SK-N-SH (cell line): ENCODE results near the gene HLA-DQA2. TPM values are rescaled to one million over a fixed set of nuclear protein-coding genes. Genes with fewer than 3 reads are reported as not detected.

Source experiments
- CTCF ChIA-PET: fragments of 300-600, 350-600 bp; formaldehyde crosslinking; extraction: SDS; loops from one replicate; lab custom pipeline; 2021; lab: Yijun Ruan, JAX
- POLR2A ChIA-PET: fragments of 350-600 bp; sonication (Branson Sonifier 250); formaldehyde crosslinking; extraction: SDS; loops from one replicate; lab custom pipeline; 2020; ENCODE audit warnings: antibody characterized with exemption, inconsistent platforms; lab: Yijun Ruan, JAX
- DNase-seq: peaks from one replicate; pipeline ENCODE4 v3.0.0; 2012
- H2AFZ ChIP-seq: fragments of 200-600 bp; sonication (generic); 2 replicates; pipeline ENCODE4 v1.8.1; 2016; ENCODE audit warnings: antibody characterized with exemption, mild to moderate bottlenecking, low read depth
- H3F3A ChIP-seq: fragments of 200-600 bp; sonication (generic); replicated peaks from 2 replicates; pipeline ENCODE3; 2016; ENCODE audit warnings: antibody characterized with exemption, mild to moderate bottlenecking; ENCODE audit not compliant: insufficient read depth
- H3K27ac ChIP-seq, 2 experiments: fragments of 200-500 bp in 1 of 2; fragments of 200-600 bp in 1 of 2; sonication (Bioruptor generic) in 1 of 2; sonication (generic), shearing (Covaris generic) in 1 of 2; 2 replicates each; pipeline versions ENCODE4 v1.5.1 to v1.6.1; 2014 to 2016; ENCODE audit warnings: low read depth in 2 of 2, inconsistent platforms in 1 of 2, low read length in 1 of 2, mild to moderate bottlenecking in 1 of 2, mixed read lengths in 1 of 2
- H3K27me3 ChIP-seq: fragments of 200-600 bp; sonication (generic), shearing (Covaris generic); 2 replicates; pipeline ENCODE4 v1.6.1; 2016; ENCODE audit warnings: mixed run types; ENCODE audit not compliant: insufficient read depth
- H3K36me3 ChIP-seq, 2 experiments: fragments of 200-500 bp in 1 of 2; fragments of 200-600 bp in 1 of 2; sonication (Bioruptor generic) in 1 of 2; sonication (generic) in 1 of 2; replicated peaks in 1 of 2; 2 replicates each; pipeline versions ENCODE3 to v1.5.1; 2014 to 2016; ENCODE audit warnings: low read length in 1 of 2, mild to moderate bottlenecking in 1 of 2; ENCODE audit not compliant: insufficient read depth in 2 of 2, control insufficient read depth in 1 of 2
- H3K4me1 ChIP-seq, 2 experiments: fragments of 200-500 bp in 1 of 2; fragments of 200-600 bp in 1 of 2; sonication (Bioruptor generic) in 1 of 2; sonication (generic), shearing (Covaris generic) in 1 of 2; 2 replicates each; pipeline versions ENCODE4 v1.5.1 to v1.6.1; 2014 to 2016; ENCODE audit warnings: low read depth in 1 of 2, low read length in 1 of 2, mixed run types in 1 of 2; ENCODE audit not compliant: insufficient read depth in 2 of 2, control insufficient read depth in 1 of 2
- H3K4me2 ChIP-seq: fragments of 200-600 bp; sonication (generic), shearing (Covaris generic); 2 replicates; pipeline ENCODE4 v1.6.1; 2017; ENCODE audit warnings: mixed run types
- H3K4me3 ChIP-seq, 2 experiments: fragments of 200-500 bp in 1 of 2; fragments of 200-600 bp in 1 of 2; sonication (Bioruptor generic) in 1 of 2; sonication (generic), shearing (Covaris generic) in 1 of 2; 2 replicates each; pipeline versions ENCODE4 v1.5.1 to v1.8.1; 2014 to 2016; ENCODE audit warnings: low read depth in 2 of 2, inconsistent platforms in 1 of 2, low read length in 1 of 2, mild to moderate bottlenecking in 1 of 2, mixed read lengths in 1 of 2, moderate library complexity in 1 of 2
- H3K79me2 ChIP-seq: fragments of 200-600 bp; sonication (generic); 2 replicates; pipeline ENCODE4 v1.8.1; 2017; ENCODE audit warnings: mild to moderate bottlenecking; ENCODE audit not compliant: insufficient read depth
- H3K9ac ChIP-seq: fragments of 200-600 bp; sonication (generic); 2 replicates; pipeline ENCODE4 v1.6.1; 2017; ENCODE audit warnings: mixed run types
- H3K9me2 ChIP-seq: fragments of 200-600 bp; sonication (generic); 2 replicates; pipeline ENCODE4 v1.6.1; 2017; ENCODE audit warnings: mixed run types
- H3K9me3 ChIP-seq: fragments of 200-600 bp; sonication (generic); 2 replicates; pipeline ENCODE4 v1.6.1; 2017; ENCODE audit warnings: mixed run types, mild to moderate bottlenecking, moderate library complexity
- H4K20me1 ChIP-seq: fragments of 200-600 bp; sonication (generic); 2 replicates; pipeline ENCODE4 v1.6.1; 2017; ENCODE audit warnings: mild to moderate bottlenecking, mixed run types; ENCODE audit not compliant: insufficient read depth
- EP300 ChIP-seq, 2 experiments: IDR thresholded peaks; 2 replicates each; pipeline versions ENCODE4 v1.4.0 to v1.6.1; 2012; ENCODE audit warnings: borderline replicate concordance in 1 of 2, low read depth in 1 of 2, low read length in 1 of 2
- FOSL2 ChIP-seq: IDR thresholded peaks from 2 replicates; pipeline ENCODE4 v1.4.0; 2012; ENCODE audit warnings: low read depth, mild to moderate bottlenecking, moderate library complexity, borderline replicate concordance
- FOXJ3 ChIP-seq: sonication (generic); formaldehyde crosslinking; IDR thresholded peaks from 2 replicates; pipeline ENCODE4 v1.5.1; 2020; ENCODE audit warnings: mild to moderate bottlenecking, missing genetic modification reagents
- FOXM1 ChIP-seq: IDR thresholded peaks from 2 replicates; pipeline ENCODE4 v1.4.0; 2012; ENCODE audit warnings: low read depth, mild to moderate bottlenecking
- GABPA ChIP-seq: IDR thresholded peaks from 2 replicates; pipeline ENCODE4 v1.4.0; 2012; ENCODE audit warnings: low read depth, mild to moderate bottlenecking
- MXI1 ChIP-seq: IDR thresholded peaks from 2 replicates; pipeline ENCODE4 v1.6.1; 2012; ENCODE audit warnings: mild to moderate bottlenecking, low read depth, low read length, improper control_type of control experiment
- NRF1 ChIP-seq: IDR thresholded peaks from 2 replicates; pipeline ENCODE4 v1.6.1; 2012; ENCODE audit warnings: low read depth, mild to moderate bottlenecking, low read length
- POLR2AphosphoS5 ChIP-seq: IDR thresholded peaks from 2 replicates; pipeline ENCODE4 v1.6.1; 2012; ENCODE audit warnings: low read depth, low read length
- RFX5 ChIP-seq: IDR thresholded peaks from 2 replicates; pipeline ENCODE4 v1.6.1; 2012; ENCODE audit warnings: mild to moderate bottlenecking, improper control_type of control experiment, low read length
- SMC3 ChIP-seq: IDR thresholded peaks from 2 replicates; pipeline ENCODE4 v1.6.1; 2012; ENCODE audit warnings: low read depth, low read length, improper control_type of control experiment
- TAF1 ChIP-seq: IDR thresholded peaks from 2 replicates; pipeline ENCODE4 v1.6.1; 2012; ENCODE audit warnings: low read depth, mild to moderate bottlenecking, low read length, moderate library complexity, borderline replicate concordance
- TCF12 ChIP-seq: IDR thresholded peaks from 2 replicates; pipeline ENCODE4 v1.4.0; 2012
- WGBS: methylation state at CpG from one replicate; pipeline ENCODE4 v1.1.6; 2017; ENCODE audit warnings: low lambda C conversion rate; 5-methylcytosine and 5-hydroxymethylcytosine counted together
- polyA plus RNA-seq, 3 experiments: library from polyadenylated mRNA; depleted of rRNA; stranded (reverse); fragments of >200 nt; gene quantifications; 2 replicates each; pipeline ENCODE4 v1.2.3, GENCODE V29; 2012
- TF ChIP-seq, protein P1 (sequence below): fragments of 200-600 bp; sonication (generic); IDR thresholded peaks from 2 replicates; pipeline ENCODE4 v1.6.1; 2017; ENCODE audit warnings: antibody characterized with exemption, mild to moderate bottlenecking, moderate library complexity
- TF ChIP-seq, protein P2 (sequence below): IDR thresholded peaks from 2 replicates; pipeline ENCODE4 v1.6.1; 2012; ENCODE audit warnings: mild to moderate bottlenecking, low read depth, low read length, moderate library complexity
- TF ChIP-seq, protein P3 (sequence below): IDR thresholded peaks from 2 replicates; pipeline ENCODE4 v1.4.0; 2012; ENCODE audit warnings: low read depth
- TF ChIP-seq, protein P4 (sequence below): fragments of 150-350 bp; IDR thresholded peaks from 2 replicates; pipeline ENCODE4 v1.6.1; 2017; ENCODE audit warnings: antibody characterized with exemption, low read length, low read depth, borderline replicate concordance
- TF ChIP-seq, protein P5 (sequence below): fragments of 150-350 bp; IDR thresholded peaks from 2 replicates; pipeline ENCODE4 v1.6.1; 2016; ENCODE audit warnings: mild to moderate bottlenecking, low read depth, low read length

Gene HLA-DQA2
- polyA plus RNA-seq, 1 of the 3 experiments (the other 2 are of a cell fraction): not detected

DNA sequence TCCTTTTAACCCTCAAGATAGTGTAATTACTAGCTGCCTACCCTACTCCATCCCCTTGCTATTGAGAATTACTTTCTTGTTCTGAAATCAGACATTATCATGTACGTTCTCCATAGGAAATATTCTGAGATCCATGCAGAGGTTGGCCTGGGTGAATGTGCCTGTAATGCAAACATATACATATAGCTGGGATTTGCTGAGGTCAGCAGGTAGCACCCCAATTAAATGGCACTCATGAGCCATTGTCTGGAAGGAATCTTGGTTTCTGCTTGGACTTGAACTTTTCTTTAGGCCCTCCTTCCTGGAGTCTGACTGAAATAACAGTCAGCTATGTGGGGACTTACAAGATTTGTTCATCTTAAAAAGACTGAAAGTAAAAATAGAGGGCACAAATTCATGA is 18.5 kb downstream of the HLA-DQA2 start:
- no peaks in the 10 kb centered on the region for H3K9me3 ChIP-seq
- no peak overlapping the region for H2AFZ ChIP-seq
- no peaks in the 10 kb centered on the region for H3F3A ChIP-seq
- H4K20me1 ChIP-seq: no peaks in the 10 kb centered on the region
- CTCF ChIA-PET: no interaction called here
- no peak overlapping the region for H3K27ac ChIP-seq
- no peak for DNase-seq
- TF ChIP-seq NRF1 (no peak), TAF1 (no peak), FOXM1 (no peak), TCF12 (no peak), POLR2AphosphoS5 (no peak), GABPA (no peak), EP300 (IDR thresholded peaks at IDR 0.05; ENCODE audit: borderline replicate concordance in 1 of 2, low read depth in 1 of 2, low read length in 1 of 2) (no peak), RFX5 (no peak), SMC3 (no peak), FOSL2 (no peak), FOXJ3 (CRISPR knock-in tag) (no peak), MXI1 (no peak)
- TF ChIP-seq, protein P1, sequence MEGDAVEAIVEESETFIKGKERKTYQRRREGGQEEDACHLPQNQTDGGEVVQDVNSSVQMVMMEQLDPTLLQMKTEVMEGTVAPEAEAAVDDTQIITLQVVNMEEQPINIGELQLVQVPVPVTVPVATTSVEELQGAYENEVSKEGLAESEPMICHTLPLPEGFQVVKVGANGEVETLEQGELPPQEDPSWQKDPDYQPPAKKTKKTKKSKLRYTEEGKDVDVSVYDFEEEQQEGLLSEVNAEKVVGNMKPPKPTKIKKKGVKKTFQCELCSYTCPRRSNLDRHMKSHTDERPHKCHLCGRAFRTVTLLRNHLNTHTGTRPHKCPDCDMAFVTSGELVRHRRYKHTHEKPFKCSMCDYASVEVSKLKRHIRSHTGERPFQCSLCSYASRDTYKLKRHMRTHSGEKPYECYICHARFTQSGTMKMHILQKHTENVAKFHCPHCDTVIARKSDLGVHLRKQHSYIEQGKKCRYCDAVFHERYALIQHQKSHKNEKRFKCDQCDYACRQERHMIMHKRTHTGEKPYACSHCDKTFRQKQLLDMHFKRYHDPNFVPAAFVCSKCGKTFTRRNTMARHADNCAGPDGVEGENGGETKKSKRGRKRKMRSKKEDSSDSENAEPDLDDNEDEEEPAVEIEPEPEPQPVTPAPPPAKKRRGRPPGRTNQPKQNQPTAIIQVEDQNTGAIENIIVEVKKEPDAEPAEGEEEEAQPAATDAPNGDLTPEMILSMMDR: no peak
- TF ChIP-seq, protein P2, sequence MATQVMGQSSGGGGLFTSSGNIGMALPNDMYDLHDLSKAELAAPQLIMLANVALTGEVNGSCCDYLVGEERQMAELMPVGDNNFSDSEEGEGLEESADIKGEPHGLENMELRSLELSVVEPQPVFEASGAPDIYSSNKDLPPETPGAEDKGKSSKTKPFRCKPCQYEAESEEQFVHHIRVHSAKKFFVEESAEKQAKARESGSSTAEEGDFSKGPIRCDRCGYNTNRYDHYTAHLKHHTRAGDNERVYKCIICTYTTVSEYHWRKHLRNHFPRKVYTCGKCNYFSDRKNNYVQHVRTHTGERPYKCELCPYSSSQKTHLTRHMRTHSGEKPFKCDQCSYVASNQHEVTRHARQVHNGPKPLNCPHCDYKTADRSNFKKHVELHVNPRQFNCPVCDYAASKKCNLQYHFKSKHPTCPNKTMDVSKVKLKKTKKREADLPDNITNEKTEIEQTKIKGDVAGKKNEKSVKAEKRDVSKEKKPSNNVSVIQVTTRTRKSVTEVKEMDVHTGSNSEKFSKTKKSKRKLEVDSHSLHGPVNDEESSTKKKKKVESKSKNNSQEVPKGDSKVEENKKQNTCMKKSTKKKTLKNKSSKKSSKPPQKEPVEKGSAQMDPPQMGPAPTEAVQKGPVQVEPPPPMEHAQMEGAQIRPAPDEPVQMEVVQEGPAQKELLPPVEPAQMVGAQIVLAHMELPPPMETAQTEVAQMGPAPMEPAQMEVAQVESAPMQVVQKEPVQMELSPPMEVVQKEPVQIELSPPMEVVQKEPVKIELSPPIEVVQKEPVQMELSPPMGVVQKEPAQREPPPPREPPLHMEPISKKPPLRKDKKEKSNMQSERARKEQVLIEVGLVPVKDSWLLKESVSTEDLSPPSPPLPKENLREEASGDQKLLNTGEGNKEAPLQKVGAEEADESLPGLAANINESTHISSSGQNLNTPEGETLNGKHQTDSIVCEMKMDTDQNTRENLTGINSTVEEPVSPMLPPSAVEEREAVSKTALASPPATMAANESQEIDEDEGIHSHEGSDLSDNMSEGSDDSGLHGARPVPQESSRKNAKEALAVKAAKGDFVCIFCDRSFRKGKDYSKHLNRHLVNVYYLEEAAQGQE: no peak
- TF ChIP-seq, protein P3, sequence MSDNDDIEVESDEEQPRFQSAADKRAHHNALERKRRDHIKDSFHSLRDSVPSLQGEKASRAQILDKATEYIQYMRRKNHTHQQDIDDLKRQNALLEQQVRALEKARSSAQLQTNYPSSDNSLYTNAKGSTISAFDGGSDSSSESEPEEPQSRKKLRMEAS: no peak
- TF ChIP-seq, protein P4, sequence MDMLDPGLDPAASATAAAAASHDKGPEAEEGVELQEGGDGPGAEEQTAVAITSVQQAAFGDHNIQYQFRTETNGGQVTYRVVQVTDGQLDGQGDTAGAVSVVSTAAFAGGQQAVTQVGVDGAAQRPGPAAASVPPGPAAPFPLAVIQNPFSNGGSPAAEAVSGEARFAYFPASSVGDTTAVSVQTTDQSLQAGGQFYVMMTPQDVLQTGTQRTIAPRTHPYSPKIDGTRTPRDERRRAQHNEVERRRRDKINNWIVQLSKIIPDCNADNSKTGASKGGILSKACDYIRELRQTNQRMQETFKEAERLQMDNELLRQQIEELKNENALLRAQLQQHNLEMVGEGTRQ: no peak
- TF ChIP-seq, protein P5, sequence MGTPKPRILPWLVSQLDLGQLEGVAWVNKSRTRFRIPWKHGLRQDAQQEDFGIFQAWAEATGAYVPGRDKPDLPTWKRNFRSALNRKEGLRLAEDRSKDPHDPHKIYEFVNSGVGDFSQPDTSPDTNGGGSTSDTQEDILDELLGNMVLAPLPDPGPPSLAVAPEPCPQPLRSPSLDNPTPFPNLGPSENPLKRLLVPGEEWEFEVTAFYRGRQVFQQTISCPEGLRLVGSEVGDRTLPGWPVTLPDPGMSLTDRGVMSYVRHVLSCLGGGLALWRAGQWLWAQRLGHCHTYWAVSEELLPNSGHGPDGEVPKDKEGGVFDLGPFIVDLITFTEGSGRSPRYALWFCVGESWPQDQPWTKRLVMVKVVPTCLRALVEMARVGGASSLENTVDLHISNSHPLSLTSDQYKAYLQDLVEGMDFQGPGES: no peak
- TF ChIP-seq, all 33 proteins: peak for 0
- Histone ChIP-seq H3K27me3 (peaks cover 41% of the 10 kb centered on the region; the same call in 1 of the 2 replicates), H3K4me1 (no peaks in the 10 kb centered on the region), H3K4me3 (no peak overlapping the region), H3K79me2 (no peaks in the 10 kb centered on the region), H3K4me2 (no peak overlapping the region), H3K36me3 (no peaks in the 10 kb centered on the region), H3K9me2 (no peaks in the 10 kb centered on the region), H3K9ac (no peak overlapping the region)
- POLR2A ChIA-PET: no interaction called here
- 3% methylated on average over 1 of the region's 1 CpG for WGBS
